Keratinocyte (primary cell): ENCODE results near the gene GPR65.

ENCODE experiments used
- CTCF ChIP-seq, 3 experiments: IDR thresholded peaks in 1 of 3; conservative IDR thresholded peaks in 1 of 3; optimal IDR thresholded peaks in 1 of 3; 2 replicates in 2 of 3; 3 replicates in 1 of 3; pipeline versions ENCODE3 to v1.5.1; 2011; ENCODE audit warnings: low read length in 3 of 3, mild to moderate bottlenecking in 3 of 3, moderate library complexity in 2 of 3, control low read depth in 1 of 3, inconsistent platforms in 1 of 3; ENCODE audit not compliant: insufficient read depth in 2 of 3; ENCODE audit errors: extremely low read depth in 1 of 3
- EZH2 ChIP-seq: IDR thresholded peaks from one replicate; pipeline ENCODE4 v1.6.1; 2012; ENCODE audit warnings: inconsistent platforms, mild to moderate bottlenecking, low read length, moderate library complexity

- no peak for TF ChIP-seq EZH2
- no peak for TF ChIP-seq CTCF (optimal IDR thresholded peaks at IDR 0.05 in 1 of 3, IDR thresholded peaks at IDR 0.05 in 1 of 3, conservative IDR thresholded peaks at IDR 0.05 in 1 of 3; ENCODE audit: extremely low read depth in 1 of 3, insufficient read depth in 2 of 3, low read length in 3 of 3)
These were observed 40.8 kb downstream of the GPR65 start for GRCh38 chr14:88045705-88046104.
